GM19023 (cell line): ENCODE measurements around the gene TRABD2B.

Source experiments
- ATAC-seq: cut with Tn5 transposase; IDR thresholded peaks from one replicate; pipeline ENCODE4 v1.9.1; 2021; ENCODE audit warnings: mild to moderate bottlenecking, moderate library complexity; ENCODE audit not compliant: unreplicated experiment

TRABD2B gene

DNA sequence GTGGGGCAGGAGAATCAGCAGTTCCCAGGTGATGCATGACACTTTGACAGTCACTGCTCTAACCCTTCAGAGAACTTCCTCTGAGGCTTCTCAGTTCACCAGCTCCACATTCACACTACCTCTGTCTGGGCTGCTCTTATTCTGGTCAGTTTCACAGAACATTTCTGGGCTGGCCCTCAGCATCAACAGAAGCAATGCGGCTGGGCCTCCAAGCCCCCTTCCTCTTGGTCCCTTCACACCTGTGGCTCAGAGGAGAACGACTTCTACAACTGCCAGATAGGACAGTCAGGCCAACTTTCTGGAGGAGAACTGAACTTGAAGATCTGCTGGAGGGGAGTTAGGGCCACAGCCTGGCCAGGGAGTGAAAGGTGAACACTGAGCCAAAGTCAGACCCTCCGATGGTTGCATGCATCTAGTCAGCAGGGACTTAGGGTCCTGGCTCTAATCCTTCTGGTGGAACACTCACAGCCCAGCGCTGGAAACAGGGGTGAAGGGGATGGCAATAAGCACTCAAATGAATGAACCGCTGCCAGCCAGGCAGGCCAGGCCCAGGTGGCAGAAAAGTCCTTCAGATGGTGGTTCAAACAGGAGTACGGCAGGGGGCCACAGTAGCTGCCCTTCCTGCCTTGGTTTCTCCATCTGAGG lies 285.2 kb downstream of the TRABD2B start:
- ATAC-seq: no peak

DNA sequence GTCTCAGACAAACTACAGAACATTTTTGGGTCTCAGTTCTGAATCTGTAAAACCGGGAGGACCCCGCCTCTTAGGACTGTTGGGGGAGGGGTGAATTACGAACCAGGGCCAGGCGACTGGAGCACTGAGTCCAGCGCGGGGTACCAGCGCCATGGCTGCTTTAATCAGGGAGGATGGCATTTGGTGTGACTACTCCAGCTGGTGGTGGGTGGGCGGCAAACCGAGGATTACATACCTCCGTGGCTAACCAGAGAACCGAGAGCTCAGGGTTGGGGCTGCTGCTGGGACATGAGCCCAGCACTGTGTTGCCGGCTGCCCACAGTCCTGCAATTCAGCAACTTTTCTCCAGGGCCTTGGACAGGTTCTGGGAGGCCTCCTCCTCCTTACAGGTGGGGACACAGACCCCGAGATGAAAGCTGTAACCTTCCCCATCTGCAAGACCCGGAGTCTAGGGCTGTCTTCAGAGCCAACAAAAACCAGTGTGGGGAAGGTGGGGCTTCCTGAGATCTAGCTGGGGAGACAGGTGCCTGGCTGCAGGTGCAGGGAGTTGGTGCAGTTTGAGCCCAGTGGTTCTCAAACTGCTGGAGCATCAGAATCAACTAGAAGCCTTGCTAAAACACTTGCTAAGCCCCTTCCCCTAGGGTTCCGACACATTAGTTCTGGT lies 285.9 kb downstream of the TRABD2B start:
- no peak for ATAC-seq
